ENCODE measurements around the gene EML5.
A peak's percentile ranks its signal among the peaks of the same experiment; 100 is the strongest.
"Not testable (repeated sequence)": the region's sequence is repeated elsewhere in the genome, so short reads cannot be mapped to it uniquely, and the experiment has no call there.

The EML5 gene

GRCh38 chr14:88802596-88802995, 9.8 kb upstream of the EML5 start:
- no peak for DNase-seq (ENCODE audit: low read depth)

GRCh38 chr14:88799522-88799921, 6.8 kb upstream of the EML5 start:
- DNase-seq (ENCODE audit: low read depth), result no peak

- no peak for DNase-seq (ENCODE audit: low read depth)
Measured at GRCh38 chr14:88798156-88798555, 5.4 kb upstream of the EML5 start.

GRCh38 chr14:88793259-88793625, 489 bp upstream of the EML5 start:
- DNase-seq (ENCODE audit: low read depth), result no peak

GRCh38 chr14:88791629-88792472, 902 bp downstream of the EML5 start:
- DNase-seq (ENCODE audit: low read depth), result peak; percentile 4

- DNase-seq (ENCODE audit: low read depth), result no peak
Measured at GRCh38 chr14:88791252-88791621, 1.5 kb downstream of the EML5 start.

- no peak for DNase-seq (ENCODE audit: low read depth)
Measured at GRCh38 chr14:88790501-88791251, 2.1 kb downstream of the EML5 start.

GRCh38 chr14:88789573-88789972, 3.2 kb downstream of the EML5 start:
- DNase-seq (ENCODE audit: low read depth), result not testable (repeated sequence)

GRCh38 chr14:88786715-88787114, 6.0 kb downstream of the EML5 start:
- DNase-seq (ENCODE audit: low read depth), result no peak

- DNase-seq (ENCODE audit: low read depth), result no peak
Measured at GRCh38 chr14:88785911-88786310, 6.8 kb downstream of the EML5 start.

- DNase-seq (ENCODE audit: low read depth), result no peak
Measured at GRCh38 chr14:88775532-88775931, 17.2 kb downstream of the EML5 start.

- DNase-seq (ENCODE audit: low read depth), result no peak
Measured at GRCh38 chr14:88770736-88771135, 22.0 kb downstream of the EML5 start.

- no peak for DNase-seq (ENCODE audit: low read depth)
Measured at GRCh38 chr14:88765130-88765529, 27.6 kb downstream of the EML5 start.

GRCh38 chr14:88753873-88754272, 38.9 kb downstream of the EML5 start:
- no peak for DNase-seq (ENCODE audit: low read depth)

GRCh38 chr14:88750945-88751344, 41.8 kb downstream of the EML5 start:
- no peak for DNase-seq (ENCODE audit: low read depth)

GRCh38 chr14:88750413-88750812, 42.3 kb downstream of the EML5 start:
- DNase-seq (ENCODE audit: low read depth), result no peak

- no peak for DNase-seq (ENCODE audit: low read depth)
Measured at GRCh38 chr14:88749139-88749538, 43.6 kb downstream of the EML5 start.

GRCh38 chr14:88748288-88748687, 44.5 kb downstream of the EML5 start:
- DNase-seq (ENCODE audit: low read depth), result no peak

- no peak for DNase-seq (ENCODE audit: low read depth)
Measured at GRCh38 chr14:88746052-88746451, 46.7 kb downstream of the EML5 start.

GRCh38 chr14:88737245-88737644, 55.5 kb downstream of the EML5 start:
- DNase-seq (ENCODE audit: low read depth), result no peak

- no peak for DNase-seq (ENCODE audit: low read depth)
Measured at GRCh38 chr14:88733121-88733520, 59.6 kb downstream of the EML5 start.

- DNase-seq (ENCODE audit: low read depth), result no peak
Measured at GRCh38 chr14:88729159-88729558, 63.6 kb downstream of the EML5 start.

- DNase-seq (ENCODE audit: low read depth), result no peak
Measured at GRCh38 chr14:88727057-88727456, 65.7 kb downstream of the EML5 start.

GRCh38 chr14:88710709-88711108, 82.0 kb downstream of the EML5 start:
- no peak for DNase-seq (ENCODE audit: low read depth)
